Stimulated activated CD8-positive, alpha-beta memory T cell treated with anti-CD3 and anti-CD28 coated beads, Interleukin-12 subunit alpha, Interleukin-12 subunit beta, amount 100 ng/mL, for 1 hour (primary cell): ENCODE data around the gene DCUN1D2.
"Not testable (repeated sequence)": the region's sequence is repeated elsewhere in the genome, so short reads cannot be mapped to it uniquely, and the experiment has no call there.

Source experiments
- DNase-seq: peaks from one replicate; pipeline ENCODE4 v3.0.0-alpha.2; 2020; ENCODE audit warnings: low read depth

The DCUN1D2 gene

DNA sequence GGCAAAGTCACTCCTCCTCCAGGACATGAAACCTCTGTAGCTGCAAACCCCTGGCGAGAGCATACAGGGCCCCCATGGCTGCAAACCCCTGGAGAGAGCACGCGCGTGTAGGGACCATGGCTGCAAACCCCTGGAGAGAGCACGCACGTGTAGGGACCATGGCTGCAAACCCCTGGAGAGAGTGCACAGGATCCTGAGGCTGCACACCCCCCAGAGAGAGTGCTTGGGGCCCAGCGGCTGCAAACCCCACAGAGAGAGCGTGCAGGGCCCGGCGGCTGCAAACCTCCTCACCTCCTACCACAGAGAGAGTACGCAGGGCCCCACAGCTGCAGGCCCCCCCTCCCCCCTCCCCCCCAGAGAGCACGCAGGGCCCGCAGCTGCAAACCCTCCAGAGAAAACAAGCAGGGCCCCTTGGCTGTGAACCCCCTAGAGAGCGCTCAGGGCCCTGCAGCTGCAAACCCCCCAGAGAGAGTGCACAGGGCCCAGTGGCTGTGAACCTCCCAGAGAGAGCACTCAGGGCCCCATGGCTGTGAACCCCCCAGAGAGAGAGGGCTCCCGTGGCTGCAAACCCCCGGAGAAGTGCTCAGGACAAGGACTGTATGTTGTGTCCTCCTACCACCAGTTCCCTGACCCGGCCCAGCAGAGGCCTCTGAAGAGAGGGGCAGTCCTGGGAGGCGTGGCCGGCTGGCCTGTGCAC, 44.6 kb downstream of the DCUN1D2 start:
- DNase-seq: no peak

DNA sequence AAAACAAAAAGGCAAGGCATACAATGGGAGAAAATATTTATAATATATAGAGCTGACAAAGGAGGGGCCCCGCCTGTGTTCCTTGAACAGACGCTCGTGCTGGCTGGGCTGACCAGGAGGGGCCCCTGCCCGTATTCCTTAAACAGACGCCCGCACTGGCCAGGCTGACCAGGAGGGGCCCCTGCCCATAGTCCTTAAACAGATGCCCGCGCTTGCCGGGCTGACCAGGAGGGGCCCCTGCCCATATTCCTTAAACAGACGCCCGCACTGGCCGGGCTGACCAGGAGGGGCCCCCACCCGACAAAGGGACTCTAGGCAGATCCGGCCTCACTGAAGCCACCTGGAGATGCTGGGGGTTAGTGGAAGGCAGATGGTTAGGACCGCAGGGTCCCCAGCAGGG, 46.5 kb downstream of the DCUN1D2 start:
- DNase-seq: no peak

DNA sequence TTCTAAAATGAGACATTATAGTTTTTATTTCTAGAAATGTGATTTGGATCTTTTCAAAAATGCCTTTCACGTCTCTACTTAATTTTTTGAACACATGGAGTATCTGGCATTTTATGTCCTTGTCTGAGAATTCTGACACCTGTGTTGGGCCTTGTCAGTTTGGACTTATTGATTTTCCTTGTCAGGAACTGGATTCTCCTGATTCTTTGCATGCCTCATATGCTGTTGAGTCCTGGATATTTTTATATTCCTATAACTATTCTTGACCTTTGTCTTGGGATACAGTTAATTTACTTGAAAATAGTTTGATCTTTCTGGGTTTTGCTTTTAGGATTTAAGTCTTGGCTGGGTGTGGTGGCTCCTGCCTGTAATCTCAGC, 47.5 kb downstream of the DCUN1D2 start:
- no peak for DNase-seq

DNA sequence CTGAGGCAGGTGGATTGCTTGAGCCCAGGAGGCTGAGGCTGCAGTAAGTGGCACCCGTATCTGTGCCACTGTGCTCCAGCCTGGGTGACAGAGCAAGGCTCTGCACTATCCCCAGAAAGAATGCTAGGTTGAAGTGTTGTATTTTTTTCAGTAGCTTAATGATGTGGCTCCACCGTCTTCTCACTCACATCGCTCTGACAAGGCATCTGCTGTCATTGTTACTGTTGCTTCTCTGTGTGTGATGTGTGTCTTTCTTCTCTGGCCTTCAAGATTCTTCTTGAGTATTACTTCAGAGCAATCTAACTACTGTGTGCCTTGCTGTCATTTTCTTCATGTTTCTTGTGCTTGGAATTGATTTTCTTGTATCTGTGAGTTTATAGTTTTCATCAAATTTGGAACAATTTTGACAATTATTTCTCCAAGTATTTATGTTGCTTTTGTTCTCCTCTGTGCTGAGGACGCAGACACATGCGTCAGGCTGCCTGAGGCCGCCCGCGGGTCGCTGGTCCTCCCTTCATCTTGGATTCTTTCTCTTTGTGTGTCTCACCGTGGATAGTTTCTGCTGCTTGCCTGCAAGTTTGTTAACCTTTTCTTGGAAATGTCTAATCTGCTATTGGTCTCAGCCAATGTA, 48.0 kb downstream of the DCUN1D2 start:
- DNase-seq: no peak

DNA sequence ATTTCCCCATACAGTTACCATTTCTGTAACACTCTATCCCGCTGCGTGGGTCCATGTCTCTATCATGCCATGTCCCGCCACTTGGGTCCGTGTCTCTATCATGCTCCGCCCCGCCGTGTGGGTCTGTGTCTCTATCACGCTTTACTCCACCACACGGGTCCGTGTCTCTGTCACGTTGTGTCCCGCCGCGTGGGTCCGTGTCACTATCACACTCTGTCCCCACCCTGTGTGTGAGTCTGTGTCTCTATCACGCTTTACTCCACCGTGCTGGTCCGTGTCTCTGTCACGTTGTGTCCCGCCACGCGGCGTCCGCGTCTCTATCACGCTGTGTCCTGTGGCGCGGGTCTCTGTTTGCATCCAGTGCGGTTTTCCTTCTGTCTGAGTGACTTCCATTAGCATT, 48.9 kb downstream of the DCUN1D2 start:
- DNase-seq: no peak

DNA sequence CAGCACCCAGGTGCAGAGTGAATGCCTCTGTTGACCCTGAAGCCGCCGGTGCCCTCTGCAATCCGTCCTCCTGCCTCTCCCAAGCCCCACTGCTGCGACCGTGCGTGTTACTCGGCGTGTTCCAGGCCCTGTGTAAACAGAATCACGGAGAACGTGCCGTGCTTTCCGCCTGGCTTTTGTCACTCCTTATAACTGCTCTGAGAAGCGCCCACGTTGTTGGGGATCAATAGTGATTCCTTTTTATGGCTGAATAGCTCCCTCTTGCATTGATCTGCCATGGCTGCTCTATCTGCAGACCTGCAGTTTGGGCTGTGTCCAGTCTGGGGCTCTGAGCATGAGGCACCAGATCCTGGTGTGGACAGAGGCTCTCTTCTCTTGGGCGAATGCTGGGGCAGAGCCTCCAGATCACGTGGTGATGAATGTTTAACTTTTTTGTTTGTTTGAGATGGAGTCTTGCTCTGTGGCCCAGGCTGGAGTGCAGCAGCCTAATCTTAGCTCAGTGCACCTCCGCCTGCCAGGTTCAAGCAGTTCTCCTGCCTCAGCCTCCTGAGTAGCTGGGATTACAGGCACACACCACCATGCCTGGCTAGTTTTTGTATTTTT, 53.0 kb downstream of the DCUN1D2 start:
- no peak for DNase-seq

DNA sequence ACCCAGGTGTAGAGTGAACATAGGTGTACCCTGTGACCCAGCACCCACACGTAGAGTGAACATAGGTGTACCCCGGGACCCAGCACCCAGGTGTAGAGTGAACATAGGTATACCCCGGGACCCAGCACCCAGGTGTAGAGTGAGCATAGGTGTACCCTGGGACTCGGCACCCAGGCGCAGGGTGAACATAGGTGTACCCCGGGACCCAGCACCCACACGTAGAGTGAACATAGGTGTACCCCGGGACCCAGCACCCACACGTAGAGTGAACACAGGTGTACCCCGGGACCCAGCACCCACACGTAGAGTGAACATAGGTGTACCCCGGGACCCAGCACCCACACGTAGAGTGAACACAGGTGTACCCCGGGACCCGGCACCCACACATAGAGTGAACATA, 53.6 kb downstream of the DCUN1D2 start:
- DNase-seq: not testable (repeated sequence)

DNA sequence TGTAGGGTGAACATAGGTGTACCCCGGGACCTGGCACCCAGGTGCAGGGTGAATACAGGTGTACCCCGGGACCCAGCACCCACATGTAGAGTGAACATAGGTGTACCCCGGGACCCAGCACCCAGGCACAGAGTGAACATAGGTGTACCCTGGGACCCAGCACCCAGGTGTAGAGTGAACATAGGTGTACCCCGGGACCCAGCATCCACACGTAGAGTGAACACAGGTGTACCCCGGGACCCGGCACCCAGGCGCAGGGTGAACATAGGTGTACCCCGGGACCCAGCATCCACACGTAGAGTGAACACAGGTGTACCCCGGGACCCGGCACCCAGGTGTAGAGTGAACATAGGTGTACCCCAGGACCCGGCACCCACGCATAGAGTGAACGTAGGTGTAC, 54.6 kb downstream of the DCUN1D2 start:
- DNase-seq: not testable (repeated sequence)

DNA sequence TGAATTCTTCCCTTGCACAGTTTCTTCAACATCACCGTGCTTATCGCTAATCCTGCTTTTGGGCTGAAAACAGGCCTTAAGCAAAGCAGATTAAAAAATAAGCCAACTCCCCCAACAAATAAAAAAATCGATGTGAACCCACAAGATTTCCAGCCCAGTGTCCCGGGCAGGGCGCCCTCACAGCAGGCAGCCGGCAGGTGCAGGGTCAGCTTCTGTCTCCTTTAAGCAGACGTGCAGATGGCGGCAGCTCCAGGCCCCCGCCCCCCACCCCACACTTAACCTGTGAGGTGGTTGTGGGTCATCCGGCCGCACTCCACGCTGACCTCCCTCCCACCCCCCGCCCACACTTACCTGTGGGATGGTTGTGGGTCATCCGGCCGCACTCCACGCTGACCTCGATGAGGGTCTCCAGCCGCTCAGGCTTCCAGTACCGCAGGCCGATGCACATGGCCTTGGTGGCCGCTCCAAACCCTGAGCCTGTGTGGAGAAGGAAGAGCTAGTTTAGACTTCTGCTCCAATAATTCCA, 57.1 kb downstream of the DCUN1D2 start:
- no peak for DNase-seq

DNA sequence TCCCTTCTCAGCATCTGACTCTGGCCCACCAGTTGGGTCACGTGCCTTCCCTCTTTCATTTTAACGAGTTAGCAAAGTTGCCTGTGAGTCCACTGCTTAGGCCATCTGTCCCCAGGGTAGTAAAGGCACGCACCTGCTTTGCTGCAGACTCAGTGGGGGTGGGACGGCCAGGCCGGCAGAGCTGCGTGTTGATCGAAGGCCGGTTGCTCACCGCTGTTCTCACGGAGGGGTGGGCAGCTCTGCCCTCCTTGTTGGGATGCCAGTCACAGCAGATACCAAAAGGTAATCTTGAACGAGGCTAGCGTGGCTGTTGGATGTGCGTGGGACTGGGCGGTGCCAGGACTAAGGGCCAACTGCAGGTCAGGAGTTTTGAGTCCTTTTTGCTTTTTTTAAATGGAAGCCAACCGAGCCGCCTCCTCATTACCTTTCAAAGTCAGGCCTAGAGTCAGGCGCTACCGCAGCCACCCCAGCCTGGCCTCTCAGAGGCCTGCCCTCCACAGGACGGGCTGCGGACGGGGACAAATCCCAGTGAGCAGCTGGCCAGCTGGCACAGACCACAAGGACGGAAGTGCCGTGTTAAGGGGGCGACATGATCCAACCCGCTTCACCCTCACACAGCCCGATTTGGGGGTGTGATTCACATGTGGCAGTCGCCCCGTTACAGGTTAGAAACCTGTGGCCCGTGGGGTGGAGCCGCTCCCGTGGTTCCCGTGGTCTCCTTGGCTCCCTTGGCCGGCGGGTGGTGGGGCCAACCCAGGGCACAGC, 57.8 kb downstream of the DCUN1D2 start:
- DNase-seq: no peak

DNA sequence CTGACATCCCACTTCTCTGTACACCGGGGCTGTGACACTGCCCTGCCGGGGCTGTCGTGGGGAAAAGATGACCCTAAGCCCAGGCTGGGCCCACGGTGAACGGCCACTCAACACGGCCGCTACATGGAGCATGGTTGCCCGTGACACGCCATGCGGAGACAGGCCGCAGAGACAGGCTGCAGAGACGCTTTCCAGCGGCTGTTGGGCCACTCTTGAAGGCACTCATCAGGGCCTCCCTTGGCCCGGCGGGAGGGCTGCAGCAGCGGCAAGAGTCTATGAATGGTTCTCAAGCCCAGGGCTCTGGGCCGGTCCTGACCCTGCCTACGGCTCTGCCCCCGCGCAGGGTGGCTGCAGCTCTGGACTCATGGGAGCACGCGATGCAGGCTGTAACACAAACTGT, 59.3 kb downstream of the DCUN1D2 start:
- no peak for DNase-seq

DNA sequence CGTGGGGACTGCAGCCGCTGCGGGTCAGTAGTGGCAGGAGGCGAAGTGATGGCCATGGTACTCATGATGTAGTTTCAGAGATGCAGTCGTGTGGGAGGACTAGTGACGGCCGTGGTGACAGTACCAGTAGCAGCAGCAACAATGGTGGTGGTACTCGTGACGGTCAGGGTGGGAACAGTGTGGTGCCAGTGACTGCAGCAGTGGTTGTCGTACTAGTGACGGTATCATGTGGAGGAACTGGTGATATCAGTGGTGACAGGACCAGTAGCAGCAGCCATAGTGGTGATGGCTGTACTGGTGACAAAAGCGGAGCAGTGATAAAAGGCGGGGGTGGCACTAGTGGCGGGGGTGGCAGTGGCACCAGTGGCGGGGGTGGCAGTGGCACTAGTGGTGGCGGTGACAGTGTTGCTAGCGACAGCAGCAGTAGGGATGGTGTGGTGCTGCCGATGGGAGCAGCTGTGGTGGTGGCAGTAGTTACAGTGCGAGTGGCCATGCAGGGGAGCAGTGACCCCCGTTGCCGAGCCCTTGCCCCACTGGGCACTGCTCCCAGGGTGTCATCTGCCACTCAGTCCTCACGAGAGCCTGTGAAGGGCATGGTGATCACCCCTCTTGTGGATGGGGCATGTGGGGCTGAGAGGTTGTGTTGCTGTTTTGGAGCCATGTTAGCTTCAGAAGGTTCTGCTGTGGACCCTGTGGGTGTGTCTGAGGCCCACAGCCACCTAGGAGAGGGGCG, 60.0 kb downstream of the DCUN1D2 start:
- DNase-seq: no peak

DNA sequence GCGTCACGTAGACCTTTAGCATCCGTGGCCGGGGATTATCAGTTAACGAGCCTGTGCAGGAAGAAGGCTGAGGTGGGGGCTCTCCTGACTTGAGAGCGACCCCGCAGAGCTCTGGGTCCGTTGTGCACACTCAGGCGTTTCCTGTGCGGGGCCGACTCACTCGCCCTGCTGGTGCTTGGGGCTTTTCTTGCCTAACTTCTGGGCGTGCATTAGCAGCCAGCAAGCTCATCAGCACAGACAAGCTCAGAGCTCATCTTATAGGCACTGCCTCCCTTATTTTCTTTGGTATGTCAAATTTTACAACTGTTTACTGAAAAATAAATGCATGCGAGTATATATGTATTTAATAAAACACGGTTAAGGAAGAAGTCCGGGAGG, 60.9 kb downstream of the DCUN1D2 start:
- DNase-seq: no peak

DNA sequence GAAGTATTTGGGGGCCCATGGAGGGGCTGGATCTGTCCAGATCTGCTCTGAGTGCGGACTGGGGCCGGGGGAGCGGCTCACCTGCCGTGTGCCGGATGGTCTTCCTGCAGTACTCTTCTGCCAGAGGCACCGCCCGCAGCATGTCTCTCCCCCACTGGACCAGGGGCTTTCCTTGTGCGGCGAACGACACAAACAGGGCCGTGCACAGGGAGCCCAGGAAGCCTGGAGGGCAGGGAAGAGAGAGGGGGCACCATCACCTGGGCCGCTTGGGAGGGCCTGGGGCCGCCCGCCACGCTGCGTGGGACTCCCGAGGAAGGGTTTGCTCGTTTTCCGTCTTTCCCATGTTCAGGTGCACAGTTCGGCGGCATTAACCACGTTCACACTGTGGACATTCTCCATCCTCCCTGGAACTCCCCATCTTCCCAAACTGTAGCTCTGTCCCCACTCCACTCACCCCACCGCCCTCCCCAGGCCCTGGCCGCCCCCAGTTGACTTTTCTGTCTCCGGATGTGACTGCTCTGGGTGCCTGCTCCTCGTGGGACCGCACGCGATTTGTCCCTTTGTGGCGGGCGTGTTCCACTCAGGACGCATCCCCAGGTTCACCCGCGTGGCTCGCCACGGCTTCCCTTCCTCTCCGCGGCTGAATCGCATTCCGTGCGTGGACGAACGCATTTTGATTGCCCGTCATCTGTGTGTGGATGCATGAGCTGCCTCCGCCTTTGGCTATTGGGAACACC, 61.5 kb downstream of the DCUN1D2 start:
- no peak for DNase-seq

DNA sequence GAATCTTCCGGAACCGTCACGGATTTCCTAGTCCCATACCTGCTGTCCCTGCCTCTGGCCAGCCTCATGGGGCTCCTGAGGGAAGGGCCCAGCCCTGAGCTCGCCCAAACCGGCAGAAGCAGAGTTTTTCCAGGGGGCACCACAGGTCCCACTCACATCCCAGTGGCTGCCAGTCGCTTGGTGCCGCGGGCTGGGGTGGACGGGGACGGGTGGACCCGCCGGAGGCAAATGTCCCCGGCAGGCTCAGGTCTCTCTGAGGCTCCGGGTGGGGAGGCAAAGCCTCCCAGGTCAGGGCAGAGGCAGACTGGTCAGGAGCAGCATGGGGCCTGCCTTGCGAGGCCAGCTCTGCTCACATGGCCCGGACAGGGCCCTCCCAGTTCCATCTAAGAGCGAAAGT, 62.0 kb downstream of the DCUN1D2 start:
- DNase-seq: no peak

DNA sequence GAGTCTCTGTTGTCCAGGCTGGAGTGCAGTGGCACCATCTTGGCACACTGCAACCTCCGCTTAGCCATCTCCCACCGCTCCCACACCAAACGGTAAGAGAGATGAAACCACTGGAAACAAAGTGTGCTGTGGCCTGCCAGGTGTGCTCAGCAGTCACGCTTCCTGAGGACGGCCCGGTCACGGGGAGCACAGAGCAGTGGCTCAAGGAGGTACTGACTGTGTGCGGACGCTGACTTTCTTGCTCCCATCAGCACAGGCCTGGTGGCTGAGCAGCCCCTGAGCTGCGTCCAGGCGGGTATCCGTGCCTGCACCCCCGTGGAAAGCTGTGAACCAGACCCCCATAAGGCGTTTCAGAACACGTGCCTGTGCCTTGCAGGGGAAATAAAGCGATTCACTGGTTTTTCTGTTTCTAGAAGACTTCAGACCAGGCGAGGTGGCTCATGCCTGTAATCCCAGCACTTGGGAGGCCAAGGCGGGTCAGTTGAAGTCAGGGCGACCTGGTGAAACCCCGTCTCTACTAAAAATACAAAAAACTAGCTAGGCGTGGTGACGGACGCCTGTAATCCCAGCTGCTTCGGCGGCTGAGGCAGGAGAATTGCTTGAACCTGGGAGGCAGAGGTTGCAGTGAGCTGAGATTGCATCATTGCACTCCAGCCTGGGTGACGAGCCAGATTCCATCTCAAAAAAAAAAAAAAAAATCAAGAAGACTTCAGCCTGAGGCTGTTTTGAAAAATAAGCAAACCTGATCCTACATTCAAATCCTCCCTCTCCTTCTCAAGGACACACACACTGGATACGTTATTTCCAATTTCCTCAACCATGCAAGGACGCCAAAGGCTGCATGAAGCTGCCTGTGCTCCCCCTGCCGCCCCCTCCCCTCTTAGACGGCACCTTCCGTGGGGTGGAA, 62.7 kb downstream of the DCUN1D2 start:
- no peak for DNase-seq

DNA sequence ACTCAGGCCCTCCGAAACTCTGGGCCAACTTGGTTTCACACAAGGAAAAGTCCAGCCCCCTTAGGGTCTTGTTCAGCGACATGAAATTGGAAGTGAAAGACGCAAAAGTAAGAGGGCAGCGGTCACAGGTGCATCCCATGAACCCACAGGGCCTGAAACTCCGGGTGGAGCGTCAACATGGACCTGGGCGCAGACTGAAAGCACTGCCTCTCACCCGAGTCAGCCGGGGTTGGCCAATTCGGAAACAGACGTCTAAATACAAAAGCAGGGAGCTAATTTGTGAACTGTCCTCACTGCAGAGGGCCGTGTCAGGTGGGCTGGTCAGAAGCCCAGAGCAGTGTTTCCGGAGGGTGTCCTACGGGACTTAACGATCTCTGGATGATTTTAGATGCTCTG, 63.9 kb downstream of the DCUN1D2 start:
- no peak for DNase-seq

DNA sequence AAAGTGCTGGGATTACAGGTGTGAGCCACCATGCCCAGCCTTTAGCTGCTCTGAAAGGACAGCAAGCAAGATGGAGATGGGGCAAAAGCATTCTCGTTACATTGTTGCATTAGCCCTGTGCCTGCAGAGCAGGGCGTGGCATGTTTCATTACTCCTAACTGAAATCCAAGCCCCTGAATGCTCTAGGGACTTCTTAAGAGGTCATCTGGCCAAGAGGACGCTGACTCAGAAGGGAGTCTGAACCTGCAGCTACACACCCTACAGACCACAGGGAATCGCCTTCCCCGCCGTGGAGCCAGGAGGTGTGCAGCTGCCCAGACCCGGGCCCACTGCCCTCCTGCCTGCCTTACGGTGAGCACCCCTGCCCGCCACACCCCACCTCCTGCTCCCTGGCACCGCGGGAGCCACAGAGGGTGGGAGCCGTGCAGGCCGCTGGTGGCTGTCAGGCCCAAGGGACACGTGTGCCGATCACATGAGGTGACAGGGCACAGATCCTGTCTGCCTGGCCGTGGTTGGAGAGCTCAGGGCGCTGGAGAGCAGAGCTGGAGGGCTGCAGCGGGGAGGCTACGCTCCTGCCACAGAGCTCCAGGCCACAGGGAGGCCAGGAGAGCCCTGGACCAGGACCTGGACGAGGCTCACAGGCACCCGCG, 64.4 kb downstream of the DCUN1D2 start:
- no peak for DNase-seq

DNA sequence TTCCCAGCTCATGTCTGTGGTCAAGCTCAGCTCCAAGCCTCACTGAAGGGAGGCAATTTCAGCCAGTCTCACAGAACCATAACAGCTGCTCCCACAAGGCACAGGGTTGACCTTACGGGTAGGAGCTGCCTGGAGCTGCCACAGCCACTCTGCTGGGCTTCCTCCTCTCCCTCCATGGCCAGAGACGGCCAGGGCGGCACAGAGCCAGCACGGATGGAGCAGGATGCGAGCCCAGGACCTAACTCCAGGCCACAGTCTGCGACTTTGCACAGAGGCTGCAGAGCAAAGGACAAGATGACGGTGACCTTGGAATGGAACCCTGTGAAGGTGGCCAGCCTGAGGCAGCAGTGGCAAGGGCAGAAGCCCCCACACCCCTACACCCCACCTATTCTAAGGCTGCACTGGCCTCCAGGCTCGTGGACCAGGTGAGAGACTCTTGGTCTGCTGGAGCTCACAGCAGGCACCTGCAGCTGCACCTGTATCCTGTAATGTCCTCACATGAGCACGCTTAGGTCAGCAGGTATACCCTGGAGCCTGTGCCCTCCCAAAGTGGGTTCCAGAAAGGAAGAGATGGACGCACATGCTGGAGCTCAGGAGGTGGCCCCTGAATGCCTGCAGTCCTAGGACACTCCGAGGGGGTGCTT, 66.9 kb downstream of the DCUN1D2 start:
- no peak for DNase-seq
